HG02981 (cell line): Measurements from ENCODE around the gene SMIM44.
A peak's percentile ranks its signal among the peaks of the same experiment; 100 is the strongest.

Experiments used
- ATAC-seq: cut with Tn5 transposase; IDR thresholded peaks from one replicate; pipeline ENCODE4 v1.9.1; 2021; ENCODE audit warnings: mild to moderate bottlenecking, moderate library complexity; ENCODE audit not compliant: unreplicated experiment

Gene SMIM44

DNA sequence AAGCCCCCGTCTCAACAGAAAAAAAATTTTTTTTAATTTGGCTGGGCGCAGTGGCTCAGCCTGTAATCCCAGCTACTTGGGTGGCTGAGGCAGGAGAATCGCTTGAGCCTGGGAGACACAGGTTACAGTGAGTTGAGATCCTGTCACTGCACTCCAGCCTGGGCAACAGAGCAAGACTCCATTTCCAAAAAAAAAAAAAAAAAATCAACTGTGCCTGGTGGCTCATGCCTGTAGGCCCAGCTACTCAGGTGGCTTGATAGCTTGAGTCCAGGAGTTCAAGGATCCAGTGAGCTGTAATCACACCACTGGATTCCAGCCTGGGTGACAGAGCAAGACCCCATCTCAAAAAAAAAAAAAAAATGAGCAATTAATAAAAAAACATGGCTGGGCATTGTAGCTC is 18.5 kb upstream of the SMIM44 start:
- no peak for ATAC-seq

DNA sequence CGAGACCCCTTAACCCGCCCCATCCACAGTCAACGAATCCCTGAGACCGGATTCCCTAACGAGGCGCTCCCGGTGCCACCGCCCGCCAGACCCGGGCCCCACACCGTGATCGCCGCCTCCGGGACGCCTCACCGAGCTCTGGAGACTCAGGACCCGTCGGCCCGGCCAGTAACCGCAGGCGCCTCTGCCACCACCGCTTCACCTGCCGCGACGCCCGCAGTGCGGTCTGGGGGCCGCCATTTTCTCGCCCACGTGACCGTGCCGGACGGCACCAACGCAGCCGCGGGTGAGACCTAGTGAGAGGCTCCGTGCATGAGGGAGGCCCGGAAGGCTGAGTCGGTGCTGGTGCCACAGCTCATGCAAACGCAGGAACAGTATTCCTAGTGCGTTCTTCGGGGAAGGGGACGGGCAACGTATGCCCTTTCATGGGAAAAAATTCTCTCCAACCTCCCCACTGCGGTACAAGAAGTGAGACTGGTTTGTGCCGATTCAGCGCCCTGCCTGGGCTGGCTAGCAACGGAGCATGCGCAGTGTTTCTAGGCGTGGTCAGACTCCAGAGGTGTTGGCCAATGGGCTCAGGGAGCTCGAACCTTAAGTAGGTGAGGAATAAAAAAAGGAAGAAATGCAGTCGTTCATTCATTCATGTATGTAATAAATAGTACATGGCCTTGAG is 17.3 kb upstream of the SMIM44 start, which contains the start of gene DOHH:
DOHH (minus strand) TSS at position 246 of the 673 bp plus-strand sequence. CDS start 3,860 bp downstream, outside the sequence.
- ATAC-seq = peak; percentile 75

GRCh38 chr19:3499738-3500428 is 16.6 kb upstream of the SMIM44 start:
- ATAC-seq = no peak

GRCh38 chr19:3497757-3498520 is 14.7 kb upstream of the SMIM44 start:
- ATAC-seq = no peak

DNA sequence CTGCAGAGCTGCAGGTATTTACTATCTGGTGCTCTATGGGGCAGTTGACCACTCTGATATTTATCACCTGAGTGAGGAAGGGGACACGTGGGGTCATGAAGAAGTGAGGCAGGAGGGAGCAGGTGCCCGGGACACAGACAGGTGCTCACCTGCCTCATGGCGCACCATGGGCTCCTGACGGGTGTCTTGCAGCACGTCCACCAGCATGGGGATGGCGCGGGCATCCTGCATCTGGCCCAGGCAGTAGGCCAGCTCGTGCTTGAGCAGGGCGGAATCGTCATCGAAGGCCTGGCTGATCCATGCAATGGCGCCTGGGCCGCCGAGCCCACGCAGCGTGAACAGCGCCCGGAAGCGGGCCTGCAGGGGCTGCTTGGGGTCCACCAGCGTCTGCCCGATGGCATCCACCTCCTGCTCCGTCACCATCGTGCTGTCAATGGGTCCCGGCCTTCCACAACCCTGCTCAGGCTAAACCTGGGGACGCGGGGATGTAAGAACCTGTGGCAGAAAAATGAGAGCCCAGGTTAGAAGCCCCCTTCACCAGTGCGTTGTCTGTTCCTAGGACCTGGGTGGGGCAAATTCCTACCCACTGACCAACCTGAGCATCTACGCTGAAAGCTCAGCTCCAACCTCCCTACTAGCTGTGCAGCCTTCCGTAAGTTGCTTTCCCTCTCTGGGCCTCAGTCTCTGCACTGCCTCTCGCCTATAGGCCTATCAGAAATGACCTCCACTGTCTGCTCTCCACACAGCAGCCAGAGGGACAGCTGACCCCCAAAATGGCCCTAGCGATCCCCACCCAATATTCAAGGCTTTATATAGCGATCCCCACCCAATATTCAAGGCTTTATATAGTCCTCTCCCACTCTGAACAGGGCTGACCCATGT is 13.4 kb upstream of the SMIM44 start:
- no peak for ATAC-seq

- no peak for ATAC-seq
Observed at GRCh38 chr19:3494559-3494958, 11.3 kb upstream of the SMIM44 start.

DNA sequence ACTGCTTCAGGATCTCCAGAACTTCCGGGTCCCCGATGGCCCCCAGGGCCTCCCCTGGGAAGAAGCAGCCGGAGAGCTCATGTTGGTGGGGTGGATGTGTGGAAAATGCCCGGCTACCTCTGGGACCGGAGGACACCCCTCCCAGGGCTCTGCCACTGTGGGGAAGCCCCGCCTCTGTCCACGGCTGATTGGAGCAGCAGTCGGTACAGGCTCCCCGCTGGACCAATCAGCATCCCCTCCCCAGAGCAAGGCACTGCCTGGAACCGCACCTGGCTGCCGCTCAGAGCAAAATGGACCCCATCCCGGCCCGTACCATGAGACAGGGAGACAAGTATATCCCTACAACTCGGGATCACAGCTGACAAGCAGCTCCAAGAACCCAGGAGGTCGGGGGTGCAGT is 10.8 kb upstream of the SMIM44 start:
- ATAC-seq = no peak

- no peak for ATAC-seq
Observed at GRCh38 chr19:3493651-3494050, 10.4 kb upstream of the SMIM44 start.

DNA sequence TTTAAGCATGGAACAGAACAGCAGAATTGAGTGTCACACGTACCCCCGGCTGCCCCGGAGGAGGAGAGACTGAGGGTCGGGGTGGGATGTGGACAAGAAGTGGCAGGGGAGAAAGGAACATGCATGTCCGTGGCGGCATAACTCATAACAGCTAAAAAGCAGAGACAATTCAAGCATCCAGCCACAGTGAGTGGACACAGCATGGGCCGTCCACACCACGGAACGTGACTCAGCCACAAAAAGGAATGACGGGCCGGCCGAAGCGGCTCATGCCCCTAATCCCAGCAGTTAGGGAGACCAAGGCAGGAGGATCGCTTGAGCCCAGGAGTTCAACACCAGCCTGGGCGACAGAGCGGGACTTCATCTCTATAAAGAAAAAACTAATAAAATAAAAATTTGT is 9.7 kb upstream of the SMIM44 start:
- ATAC-seq = no peak

- ATAC-seq = no peak
Observed at GRCh38 chr19:3492131-3492839, 9.0 kb upstream of the SMIM44 start.

- ATAC-seq = no peak
Observed at GRCh38 chr19:3491396-3492119, 8.3 kb upstream of the SMIM44 start.

DNA sequence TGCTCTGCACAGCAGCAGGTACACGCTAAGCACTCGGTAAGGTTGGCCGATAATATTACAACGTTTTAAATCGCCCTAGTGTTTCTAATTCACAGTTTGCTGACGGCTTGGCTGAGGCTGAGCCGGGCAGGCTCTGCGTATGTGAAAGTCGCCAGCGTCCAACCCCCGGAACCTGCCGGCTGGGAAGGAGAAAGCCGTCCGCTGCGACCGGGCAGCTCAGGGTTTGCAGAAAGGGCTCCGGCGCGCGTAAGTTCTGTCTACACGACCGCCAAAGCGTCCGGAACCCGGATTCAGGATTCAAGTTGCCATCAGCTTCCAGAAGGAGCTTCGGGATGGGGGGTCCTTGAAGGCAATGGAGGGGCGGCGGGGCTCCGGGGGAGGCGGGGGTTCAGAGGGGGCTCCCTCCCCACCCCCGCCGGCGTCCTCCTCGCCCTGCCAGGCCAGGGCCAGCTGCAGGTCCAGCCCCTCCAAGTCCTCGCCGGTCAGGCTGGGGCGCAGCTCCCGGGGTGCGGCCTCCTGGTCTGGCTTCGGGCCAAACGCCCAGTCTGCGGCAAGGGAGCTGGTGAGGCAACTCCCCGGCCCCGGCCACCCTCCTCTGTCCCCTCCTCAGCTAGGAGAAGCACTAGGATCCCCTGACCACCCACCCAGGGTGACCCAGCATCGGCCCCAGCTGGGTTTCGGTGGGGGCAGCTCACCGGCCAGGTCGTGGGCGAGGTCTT is 575 bp downstream of the SMIM44 start:
- no peak for ATAC-seq

DNA sequence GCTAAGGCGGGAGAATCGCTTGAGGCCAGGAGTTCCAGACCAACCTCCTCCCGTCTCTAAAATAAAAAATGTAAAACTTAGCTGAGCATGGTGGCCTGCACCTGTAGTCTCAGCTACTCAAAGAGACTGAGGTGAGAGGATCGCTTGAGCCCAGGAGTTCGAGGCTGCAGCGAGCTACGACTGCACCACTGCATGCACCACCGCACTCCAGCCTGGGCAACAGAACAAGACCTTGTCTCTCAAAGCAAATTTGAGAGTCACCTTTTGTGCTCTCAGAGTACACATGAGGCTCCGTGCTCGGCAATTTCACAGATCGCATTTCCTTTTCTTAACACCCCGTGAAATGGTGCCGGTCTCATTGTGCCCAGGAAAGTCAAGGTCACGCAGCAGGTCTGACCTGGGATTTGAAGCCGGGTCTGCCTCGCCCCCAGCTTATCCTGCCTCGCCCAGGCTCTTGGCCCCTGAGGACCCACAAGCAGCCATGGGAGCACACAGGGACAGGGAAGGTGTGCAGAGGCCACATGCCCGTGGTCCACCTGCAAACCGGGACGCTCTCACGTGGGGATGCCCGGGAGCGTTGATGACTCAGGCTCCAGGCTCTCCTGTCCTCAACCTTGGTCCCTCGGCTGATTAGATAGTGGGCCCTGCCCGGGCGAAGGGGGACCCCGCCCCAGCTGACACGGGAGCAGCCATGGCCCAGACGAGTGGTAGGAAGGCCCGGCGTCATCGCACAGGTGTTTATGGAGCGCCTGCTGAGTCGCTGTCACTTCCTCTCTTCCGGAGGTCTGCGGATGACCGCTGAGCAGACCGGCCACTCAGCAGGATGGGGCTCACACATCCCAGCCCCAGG is 1.8 kb downstream of the SMIM44 start:
- ATAC-seq = no peak

GRCh38 chr19:3480383-3481091 is 2.7 kb downstream of the SMIM44 start, which contains the start of gene SMIM24:
TSS of gene SMIM24 (minus strand) at chr19:3480525. CDS start at chr19:3480463, 62 bp downstream.
- no peak for ATAC-seq

- ATAC-seq = no peak
Observed at GRCh38 chr19:3479834-3480215, 3.4 kb downstream of the SMIM44 start.

DNA sequence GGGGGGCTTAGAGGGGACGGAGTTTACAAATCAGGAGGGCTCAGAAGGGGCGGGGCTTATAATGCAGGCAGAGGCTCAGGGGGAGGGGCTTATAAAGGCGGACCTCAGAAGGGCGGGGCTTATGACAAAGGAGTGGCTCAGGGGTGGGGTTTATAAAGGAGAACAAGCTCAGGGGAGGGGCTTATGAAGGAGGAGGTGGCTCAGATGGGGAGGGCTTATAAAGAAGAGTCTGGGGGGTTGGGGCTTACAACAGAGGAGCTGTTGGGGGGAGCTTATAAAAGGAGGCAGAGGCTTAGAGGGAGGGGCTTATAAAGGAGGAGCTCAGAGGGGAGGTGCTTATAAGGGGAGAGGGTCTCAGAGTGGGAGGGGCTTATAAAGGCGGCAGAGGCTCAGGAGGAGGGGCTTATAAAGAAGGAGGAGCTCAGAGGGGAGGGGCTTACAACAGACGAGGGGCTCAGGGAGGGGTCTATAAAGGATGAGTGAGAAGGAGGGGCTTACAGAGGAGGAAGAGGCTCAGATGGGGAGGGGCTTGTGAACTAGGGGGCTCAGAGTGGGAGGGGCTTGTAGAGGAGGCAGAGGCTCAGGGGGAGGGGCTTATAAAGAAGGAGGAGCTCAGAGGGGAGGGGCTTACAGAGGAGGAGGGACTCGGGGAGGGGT is 3.9 kb downstream of the SMIM44 start:
- ATAC-seq = no peak
